HuH-7.5 (cell line): ENCODE data around the gene SH3RF1.
"Not testable (repeated sequence)": the region's sequence is repeated elsewhere in the genome, so short reads cannot be mapped to it uniquely, and the experiment has no call there.

ENCODE experiments used
- DNase-seq: peaks from one replicate; pipeline ENCODE4 v3.0.0; 2011; ENCODE audit warnings: low spot score

SH3RF1 gene

DNA sequence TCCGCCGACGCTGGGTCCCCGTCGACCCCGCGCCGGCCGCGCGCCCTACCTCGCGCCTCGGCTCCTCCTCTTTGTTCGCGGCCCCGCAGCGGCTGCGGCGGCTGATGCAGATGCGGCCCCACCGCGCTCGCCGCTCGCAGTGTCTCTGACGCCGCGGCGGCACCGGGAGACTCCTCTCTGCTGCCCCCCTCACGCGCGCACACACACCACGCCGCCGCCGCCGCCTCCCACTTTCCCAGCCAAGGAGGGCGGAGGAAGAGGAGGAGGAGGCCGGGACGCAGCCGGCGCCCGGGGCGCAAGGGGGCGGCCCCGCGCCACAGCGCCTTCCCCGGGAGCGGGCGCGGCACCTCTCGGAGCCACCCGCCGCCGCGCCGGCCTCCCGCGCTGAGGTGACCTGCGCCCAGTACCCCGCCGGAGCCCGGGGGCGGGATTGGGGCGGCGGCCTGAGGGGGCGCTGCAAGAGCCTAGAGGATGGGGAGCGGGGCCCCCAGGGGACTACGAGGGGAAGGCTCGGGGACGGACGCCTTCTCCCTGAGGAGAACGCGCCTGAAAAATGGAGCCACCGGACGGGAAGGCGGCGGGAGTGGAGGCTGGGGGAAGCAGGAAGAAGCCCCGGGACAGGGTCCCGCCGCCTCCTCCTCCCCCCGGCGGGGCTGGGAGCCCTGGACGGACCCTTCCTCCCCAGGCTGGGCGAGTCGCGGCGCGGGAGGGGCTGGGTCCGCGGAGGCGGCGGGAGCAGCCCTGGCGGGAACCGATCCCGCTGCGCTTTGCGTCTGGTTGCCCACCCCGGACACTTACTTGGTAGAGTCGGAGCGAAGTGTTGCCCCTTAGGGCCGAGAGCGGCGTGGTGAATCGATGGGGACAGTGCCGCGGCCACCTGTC is at the start of gene SH3RF1:
Gene SH3RF1, minus strand, starts transcription at position 147 of the 882 bp plus-strand sequence. CDS start 1,744 bp downstream, outside the sequence.
- DNase-seq, result peak; percentile 62

DNA sequence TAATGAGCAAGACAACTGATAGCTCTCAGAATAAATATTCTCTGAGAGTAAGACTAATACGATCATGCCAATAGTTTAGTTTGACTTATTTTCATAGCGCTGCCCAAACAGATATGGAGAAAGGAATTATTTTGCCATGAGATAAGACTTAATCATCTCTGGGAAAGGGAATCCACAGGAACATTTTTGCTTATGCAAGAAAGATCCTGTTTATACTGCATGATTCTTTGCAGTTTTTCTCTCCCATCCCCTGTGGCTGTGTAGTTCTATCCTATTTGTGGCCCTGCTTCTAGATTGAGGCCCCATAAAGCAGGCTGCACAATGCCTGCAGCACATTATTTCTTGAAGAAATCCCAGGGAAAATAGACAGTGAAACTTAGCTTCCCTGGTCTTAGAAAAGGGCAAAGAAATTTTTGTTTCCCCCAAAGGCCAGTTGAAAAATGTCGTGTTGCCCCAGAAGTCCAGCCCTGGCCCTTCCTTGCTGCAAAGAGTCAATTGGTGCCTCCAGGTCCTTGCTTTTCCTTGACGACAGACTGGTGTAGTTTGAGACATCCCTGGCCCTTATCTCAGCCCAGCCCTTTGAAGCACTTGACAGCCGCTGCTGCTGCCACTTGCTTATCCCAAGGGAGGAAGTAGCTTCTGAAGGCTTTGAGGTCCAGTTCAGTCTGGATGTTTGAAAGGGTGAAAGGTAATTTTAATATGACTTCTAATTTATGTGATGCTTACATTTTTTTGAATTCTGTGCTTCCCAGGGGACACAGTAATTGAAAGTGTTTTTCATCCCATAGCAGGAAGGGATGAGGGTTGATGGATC is 45.0 kb upstream of the SH3RF1 start:
- DNase-seq, result no peak

DNA sequence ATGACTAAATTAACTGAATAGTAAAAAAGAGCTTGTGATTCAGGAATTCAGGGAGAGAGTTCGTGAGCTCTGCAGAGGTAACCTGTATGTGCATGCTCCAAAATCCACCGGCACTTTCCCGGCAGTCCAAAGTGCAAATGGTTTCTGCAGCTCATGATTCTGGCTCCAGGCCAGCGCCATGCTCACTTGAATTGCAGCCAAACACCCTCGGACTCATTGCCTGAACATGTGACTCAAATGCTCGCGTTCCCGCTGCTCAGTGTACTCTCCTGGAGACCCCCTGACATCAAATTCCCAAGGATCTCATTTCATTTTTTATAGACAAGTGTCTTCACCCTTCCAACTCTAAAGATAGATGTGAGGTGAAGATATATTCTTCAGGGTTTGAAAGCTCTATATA is 44.1 kb upstream of the SH3RF1 start:
- DNase-seq, result peak; percentile 49

DNA sequence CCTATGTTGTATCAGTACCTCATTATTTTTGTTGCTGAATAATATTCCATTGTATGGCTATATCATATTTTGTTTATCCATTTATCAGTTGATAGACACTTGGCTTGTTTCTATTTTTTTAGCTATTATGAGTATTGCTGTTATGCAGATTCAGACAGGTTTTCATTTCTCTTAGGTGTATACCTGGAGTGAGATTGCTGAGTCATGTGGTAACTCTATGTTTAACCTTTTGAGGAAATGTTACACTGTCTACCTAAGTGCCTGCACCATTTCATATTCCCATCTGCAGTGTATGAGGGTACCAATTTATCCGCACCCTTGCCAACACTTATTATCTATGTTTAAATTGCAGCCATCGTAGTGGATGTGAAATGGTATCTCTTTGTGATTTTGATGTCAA is 43.0 kb upstream of the SH3RF1 start:
- no peak for DNase-seq

DNA sequence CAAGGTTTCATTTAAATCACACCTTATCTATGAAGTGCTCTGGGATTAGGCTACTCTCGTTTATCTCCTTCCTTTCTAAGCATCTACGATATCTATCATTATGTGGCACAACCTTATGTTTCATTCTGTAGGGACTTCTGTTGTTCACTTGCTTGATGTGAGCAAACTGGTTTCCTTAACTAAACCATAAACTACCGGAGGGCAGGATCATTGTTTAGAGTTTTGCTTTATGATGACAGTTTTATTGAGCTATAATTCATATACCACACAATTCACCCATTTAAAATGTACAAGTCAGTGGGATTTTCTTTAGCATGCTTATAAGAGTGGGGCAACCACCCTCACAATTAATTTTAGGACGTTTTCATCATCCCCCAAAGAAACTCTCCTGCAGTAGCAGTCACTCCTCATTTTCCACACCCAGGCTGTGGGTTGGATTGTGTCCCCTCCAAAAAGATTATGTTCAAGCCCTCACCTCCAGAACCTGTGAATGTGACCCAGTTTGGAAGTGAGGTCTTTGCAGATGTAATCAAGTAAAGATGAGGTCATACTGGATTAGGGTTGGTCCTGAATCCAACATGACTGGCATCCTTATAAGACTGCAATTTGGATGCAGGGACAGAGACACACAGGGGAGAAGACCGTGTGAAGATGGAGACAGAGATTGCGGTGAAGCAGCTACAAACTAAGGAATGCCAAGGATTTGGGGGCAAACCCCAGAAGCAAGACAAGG is 42.1 kb upstream of the SH3RF1 start:
- no peak for DNase-seq

DNA sequence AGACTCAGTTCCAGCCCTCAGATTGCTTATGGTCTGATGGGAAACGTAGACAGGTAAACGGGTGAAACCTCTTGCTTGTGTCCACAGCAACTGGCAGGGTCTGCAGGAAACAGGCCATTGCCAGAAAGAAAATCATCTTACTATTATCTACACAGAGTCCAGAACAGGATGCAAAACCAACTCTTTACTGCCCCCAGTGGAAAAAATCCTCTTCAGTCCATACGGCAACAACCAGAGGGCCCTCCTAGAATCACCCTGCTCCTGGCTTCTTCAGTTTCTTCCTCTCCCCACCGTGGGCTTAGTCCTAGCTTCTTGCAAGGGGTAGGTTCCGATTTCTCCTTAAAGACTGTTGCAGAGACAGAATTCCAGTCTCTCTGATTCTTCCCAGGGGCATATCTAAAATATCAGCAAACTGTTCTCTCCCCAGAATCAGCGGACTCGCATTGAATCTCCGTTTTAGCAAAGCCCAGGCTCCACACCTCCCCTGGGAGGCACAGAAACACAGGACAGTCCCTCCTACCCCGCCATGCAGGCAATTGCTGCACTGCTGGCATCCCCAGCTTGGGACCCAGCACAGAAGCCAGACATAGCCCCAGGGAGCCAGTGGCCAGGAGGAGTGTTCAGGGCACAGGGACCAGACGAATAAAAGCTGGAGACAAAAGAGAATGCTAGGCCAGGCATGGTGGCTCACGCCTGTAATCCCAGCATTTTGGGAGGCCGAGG is 41.0 kb upstream of the SH3RF1 start:
- DNase-seq, result peak; percentile 28

DNA sequence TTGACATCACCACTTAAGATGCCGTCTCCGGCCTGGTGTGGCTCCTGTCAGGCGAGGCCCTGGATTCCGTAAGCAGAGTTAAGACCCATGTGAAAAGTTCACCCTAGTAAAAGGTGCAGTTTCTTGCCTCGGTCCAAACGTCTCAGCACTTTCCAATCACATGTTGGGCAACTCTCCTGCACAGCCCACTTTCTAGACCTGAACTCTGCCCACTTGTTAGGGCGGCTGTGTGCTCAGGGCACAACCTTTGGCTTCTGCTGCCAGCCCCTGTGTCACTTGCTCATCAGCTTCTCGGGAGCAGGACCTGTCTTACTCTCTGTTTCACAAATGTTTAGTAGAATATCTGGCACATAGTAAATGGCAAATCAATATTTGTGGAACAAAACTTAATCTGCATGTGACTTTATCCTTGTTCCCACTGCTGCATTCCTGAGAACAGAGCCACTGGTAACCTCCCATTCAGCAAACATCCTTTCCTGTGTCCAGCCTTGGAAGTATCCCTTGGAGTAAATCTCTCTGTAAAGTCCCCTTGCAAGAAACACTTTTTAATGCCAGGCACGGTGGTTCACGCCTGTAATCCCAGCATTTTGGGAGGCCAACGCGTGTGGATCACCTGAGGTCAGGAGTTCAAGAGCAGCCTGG is 38.7 kb upstream of the SH3RF1 start:
- DNase-seq, result no peak

DNA sequence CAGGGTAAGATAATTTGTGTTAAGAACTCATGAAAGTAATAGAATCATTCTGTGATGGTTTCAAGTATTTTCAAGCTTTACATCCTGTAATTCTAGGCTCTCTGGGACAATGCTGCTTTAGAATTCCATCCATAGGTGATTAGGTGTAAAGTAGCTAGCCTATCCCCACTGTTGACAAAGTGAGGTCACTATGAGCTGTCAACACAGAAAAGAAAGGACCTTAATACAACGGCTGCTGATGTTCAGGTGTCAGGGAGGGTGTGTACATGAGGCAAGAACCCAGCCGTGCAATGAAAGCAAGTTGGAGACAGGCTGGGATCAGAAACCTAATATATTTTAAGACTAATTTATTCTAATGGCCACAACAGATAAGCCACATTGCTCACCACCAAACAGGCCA is 36.8 kb upstream of the SH3RF1 start:
- DNase-seq, result no peak

DNA sequence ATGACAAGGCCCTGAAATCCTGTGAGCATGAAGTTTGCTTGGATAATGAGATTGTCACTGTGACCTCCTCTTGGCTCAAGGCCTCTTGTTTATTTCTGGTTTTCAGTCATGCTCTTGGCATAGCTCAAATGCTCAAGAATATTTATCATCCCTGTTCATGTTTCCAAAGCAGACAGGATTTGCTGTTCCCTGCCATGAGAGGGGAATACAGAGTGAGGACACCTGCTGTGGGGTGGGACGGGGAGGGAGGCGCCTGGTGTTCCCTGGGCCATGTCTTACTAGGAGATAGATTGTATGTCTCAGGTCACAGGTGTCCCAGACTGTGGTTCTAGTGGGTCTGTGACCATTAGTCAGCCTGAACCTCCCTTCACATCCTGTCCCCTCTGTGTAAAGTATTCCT is 34.9 kb upstream of the SH3RF1 start:
- DNase-seq, result no peak

DNA sequence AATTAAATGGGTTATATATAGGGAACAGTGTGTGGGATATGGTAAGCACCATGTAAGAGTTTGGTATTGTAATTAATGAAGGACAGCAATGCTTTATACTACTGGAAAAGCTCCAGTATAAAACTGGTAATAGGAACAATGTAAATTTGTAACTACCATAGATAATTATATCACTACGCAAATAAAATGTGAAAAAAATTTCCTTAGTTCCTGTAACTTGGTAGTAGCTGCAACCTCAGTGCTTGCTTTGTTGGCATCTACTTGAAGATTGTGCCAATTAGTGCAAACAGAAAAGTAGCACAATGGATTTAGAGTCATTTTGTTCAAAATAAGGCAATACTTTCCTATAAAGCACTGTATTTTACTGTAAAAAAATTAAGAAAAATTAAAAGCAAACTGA is 34.4 kb upstream of the SH3RF1 start:
- DNase-seq, result no peak

DNA sequence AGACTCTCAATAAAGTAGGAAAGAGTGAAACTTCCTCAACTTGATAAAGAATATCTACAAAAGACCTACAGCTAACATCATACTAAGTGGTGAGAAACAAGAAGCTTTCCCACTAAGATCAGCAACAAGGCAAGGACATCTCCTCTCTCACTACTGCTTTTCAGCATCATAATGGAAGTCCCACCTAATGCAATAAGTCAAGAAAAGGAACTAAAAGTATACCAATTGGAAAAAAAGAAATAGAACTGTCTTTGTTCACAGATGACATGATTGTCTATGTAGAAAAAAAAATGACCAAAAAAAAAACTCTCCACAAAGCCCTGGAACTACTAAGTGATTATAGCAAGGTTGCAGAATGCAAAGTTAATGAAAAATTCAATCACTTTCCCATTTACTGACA is 25.1 kb upstream of the SH3RF1 start:
- no peak for DNase-seq

DNA sequence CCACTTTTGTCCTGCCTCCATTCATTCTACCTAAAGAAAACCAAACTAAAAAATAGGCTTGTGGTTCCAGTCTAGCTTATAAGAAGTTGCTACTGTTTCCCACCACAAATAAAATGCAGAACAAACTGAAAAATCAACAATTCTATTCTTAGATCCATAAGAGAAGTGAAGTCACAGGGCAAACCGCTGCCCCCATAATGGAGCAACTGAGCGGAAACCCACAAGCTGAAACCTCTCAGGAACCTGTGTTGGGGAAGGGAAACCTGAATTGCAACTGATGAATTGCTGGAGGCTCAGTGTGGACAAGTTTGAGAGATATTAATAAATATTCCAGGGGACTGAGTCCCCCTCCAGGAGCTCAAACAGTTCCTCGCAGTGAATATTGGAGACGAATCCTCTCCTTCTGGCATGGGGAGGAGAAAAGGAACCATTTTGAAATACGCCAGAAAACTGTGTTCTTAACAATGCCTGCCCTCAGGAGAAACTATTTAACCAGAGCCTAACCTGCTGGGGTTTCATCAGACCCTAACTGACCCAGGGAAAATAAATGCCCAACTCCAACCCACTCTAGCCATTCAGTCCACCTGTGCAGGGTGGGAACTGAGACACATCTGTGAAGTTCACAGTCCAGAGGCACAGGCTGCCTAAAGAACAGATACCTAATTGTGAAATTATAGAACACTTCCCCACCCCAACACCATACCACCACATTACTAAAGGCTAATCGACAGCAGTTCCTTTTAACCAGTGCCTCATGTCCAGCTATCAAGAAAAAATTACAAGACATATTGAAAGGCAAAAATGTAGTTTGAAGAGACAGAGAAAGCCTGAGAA is 22.8 kb upstream of the SH3RF1 start:
- no peak for DNase-seq

DNA sequence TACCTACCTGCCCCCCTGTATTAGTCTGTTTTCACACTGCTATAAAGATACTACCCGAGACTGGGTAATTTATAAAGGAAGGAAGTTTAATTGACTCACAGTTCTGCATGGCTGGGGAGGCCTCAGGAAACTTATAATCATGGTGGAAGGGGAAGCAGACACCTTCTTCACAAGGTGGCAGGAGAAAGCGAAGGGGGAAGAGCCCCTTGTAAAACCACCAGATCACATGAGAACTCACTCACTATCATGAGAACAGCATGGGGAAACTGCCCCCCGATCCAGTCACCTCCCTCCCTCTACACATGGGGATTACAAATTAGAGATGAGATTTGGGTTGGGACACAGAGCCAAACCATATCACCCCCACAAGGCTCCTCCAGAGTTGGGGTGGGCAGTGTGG is 17.2 kb upstream of the SH3RF1 start:
- not testable (repeated sequence) for DNase-seq

DNA sequence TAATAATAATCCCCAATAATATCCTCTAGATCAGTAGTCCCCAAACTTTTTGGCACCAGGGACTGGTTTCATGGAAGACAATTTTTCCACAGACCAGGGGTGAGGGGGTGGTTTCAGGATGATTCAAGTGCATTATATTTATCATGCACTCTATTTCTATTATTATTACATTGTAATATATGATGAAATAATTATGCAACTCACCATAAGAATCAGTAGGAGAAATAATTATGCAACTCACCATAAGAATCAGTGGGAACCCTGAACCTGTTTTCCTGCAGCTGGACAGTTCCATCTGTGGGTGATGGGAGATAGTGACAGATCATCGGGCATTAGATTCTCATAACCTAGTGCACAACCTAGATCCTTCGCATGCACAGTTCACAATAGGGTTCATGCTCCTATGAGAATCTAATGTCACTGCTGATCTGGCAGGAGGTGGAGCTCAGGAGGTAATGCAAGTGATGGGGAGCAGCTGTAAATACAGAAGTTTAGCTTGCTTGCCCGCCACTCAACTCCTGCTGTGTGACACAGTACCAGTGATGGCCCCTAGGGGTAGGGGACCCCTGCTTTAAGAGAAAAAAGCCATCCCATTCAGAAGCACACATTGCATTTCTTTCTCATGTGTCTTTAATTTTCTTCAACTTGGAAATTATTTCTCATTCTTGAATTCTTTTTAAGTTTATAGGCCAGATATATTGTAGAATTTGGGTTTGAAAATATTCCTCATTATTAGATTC is 16.0 kb upstream of the SH3RF1 start:
- DNase-seq, result no peak

DNA sequence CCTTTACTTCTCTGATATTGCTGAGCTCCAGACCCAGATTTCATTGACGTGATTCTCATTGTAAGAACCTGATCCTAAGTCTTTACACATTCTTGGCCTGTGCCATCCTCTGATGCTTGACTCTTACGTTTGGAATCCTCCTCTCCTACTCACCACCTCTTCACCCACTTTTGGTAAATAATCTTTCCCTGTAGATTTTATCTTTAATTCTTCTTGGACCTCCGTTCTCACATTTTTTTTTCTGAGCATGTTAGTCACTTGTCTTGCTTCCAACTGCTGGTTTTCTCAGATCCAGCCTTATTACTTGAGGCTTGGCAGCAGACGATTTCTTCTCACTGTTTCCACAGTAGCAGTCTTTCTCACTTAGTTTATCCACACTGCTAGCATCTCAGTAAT is 12.4 kb upstream of the SH3RF1 start:
- no peak for DNase-seq

DNA sequence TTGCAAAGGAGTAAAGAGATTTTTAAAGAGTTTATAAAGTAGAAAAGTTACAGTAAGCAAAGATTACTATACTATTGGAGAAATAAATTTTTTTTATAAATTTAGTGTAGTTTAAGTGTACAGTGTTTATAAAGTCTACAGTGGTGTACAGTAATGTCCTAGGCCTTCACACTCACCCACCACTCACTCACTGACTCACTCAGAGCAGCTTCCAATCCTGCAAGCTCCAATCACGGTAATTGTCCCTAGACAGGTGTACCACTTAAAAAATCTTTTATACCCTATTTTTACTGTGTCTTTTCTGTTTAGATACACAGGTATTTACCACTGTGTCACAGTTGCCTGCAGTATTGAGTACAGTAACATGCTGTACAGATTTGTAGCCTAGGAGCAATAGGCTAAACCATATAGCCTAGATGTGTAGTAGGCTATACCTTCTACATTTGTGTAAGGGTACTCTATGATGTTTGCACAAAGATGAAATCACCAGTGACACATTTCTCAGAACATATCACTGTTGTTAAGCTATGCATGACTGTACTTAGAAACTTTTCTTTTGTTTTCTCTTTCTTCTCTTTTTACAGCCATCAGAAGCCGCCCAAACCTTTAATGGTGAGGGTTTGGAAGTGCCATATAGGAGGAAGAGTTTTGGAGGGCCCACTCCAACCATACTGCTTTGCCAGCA is 11.8 kb upstream of the SH3RF1 start:
- DNase-seq, result no peak

DNA sequence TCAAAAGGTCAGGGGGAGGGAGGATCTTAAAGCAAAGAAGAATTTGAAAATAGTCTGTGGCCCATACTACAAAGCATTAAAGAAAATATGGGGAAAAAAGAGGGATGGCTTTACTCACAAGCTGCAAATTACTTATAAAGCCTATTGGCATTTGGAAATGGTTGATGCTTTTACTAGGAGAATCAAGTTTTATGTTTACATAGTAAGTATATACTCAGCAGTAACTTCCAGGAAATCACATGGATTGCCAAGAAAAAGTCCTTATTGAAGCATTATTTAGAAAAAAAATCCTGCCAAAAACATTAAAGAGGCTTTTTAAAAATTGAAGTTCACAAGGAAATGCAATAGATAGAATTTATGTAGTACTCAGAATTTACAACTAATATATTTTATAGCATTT is 8.4 kb upstream of the SH3RF1 start:
- DNase-seq, result no peak

DNA sequence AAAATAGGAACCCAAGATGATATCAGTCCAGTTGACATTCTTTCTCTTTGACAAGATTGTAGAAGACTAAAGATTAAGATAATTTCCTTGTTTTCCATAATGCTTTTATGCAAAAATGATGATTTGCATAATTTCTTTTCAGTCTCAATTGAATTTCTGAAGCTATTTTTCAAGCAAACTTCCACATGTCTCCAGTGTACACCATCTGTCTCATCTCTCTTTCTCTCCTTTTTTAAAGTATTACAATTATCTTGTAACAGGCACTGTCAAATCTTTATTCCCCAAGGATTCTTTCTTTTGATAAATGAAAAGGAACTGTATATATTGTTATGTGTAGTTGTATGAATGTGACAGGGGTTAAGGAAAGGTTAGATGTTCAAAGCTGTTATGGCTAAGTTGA is 7.9 kb upstream of the SH3RF1 start:
- no peak for DNase-seq

DNA sequence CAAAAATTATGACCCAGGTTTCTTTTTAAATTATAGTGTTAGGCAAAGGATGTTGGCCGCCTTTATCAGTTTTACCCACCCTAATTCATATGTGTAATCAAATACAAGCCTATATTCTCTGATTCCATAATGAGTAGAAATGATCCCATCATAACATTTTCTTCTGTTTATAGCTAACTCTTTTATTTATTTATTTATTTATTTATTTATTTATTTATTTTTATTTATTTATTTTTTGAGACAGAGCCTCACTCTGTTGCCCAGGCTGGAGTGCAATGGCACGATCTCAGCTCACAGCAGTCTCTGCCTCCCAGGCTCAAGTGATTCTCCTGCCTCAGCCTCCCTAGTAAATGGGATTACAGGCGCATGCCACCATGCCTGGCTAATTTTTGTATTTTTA is 7.1 kb upstream of the SH3RF1 start:
- not testable (repeated sequence) for DNase-seq
